AG10803 (cell line): ENCODE data around the gene RNF7.

Experiments
- DNase-seq: peaks from one replicate; pipeline ENCODE4 v3.0.0; 2010; ENCODE audit warnings: low read depth
- H3K4me3 ChIP-seq: 2 replicates; pipeline ENCODE4 v1.5.1; 2011; ENCODE audit warnings: mild to moderate bottlenecking, low read length, control low read depth
- CTCF ChIP-seq: conservative IDR thresholded peaks from 2 replicates; pipeline ENCODE4 v1.5.1; 2011; ENCODE audit warnings: mild to moderate bottlenecking, low read length, control low read depth, inconsistent platforms

Gene RNF7

GRCh38 chr3:141723255-141723654 is 14.8 kb upstream of the RNF7 start:
- no peak for DNase-seq
- no peak for TF ChIP-seq CTCF
- no peak overlapping the region for H3K4me3 ChIP-seq

GRCh38 chr3:141724186-141724585 is 13.9 kb upstream of the RNF7 start:
- no peak for DNase-seq
- no peak for TF ChIP-seq CTCF
- H3K4me3 ChIP-seq = no peak overlapping the region

- H3K4me3 ChIP-seq = no peak overlapping the region
- peak; percentile 29 for DNase-seq
- no peak for TF ChIP-seq CTCF
Observed at GRCh38 chr3:141725036-141725435, 13.1 kb upstream of the RNF7 start.

- TF ChIP-seq CTCF = no peak
- no peak for DNase-seq
- no peak overlapping the region for H3K4me3 ChIP-seq
Observed at GRCh38 chr3:141726483-141726882, 11.6 kb upstream of the RNF7 start.

GRCh38 chr3:141728355-141728892 is 9.7 kb upstream of the RNF7 start:
- TF ChIP-seq CTCF = no peak
- H3K4me3 ChIP-seq = no peak overlapping the region
- no peak for DNase-seq

- DNase-seq = no peak
- peak; percentile 8; the same call in 1 of the 2 replicates for TF ChIP-seq CTCF
- H3K4me3 ChIP-seq = no peak overlapping the region
Observed at GRCh38 chr3:141729240-141729639, 8.9 kb upstream of the RNF7 start.

GRCh38 chr3:141735176-141735575 is 2.9 kb upstream of the RNF7 start:
- no peak overlapping the region for H3K4me3 ChIP-seq
- DNase-seq = no peak
- TF ChIP-seq CTCF = no peak
